MCF 10A (cell line): ENCODE measurements around the gene LRP10. TPM values are rescaled to one million over a fixed set of nuclear protein-coding genes. Genes with fewer than 3 reads are reported as not detected.

Experiments used
- BruUV-seq: library from RNA; stranded (reverse); fragments of 400-500 nt; replicated peaks from 2 replicates; lab custom pipeline; 2021; lab: Mats Ljungman, UMichigan
- CTCF ChIA-PET: fragments of 300-600 bp; sonication (Branson Sonifier 250); formaldehyde crosslinking; extraction: SDS; loops from one replicate; lab custom pipeline; 2021; ENCODE audit warnings: antibody characterized with exemption, inconsistent platforms; lab: Yijun Ruan, JAX
- POLR2A ChIA-PET: fragments of 300-600, 350-650 bp; sonication (Branson Sonifier 250); formaldehyde crosslinking; extraction: SDS; loops from one replicate; lab custom pipeline; 2020; ENCODE audit warnings: antibody characterized with exemption, inconsistent platforms; lab: Yijun Ruan, JAX
- DNase-seq: peaks from one replicate; pipeline ENCODE4 v3.0.0-alpha.2; 2018; ENCODE audit not compliant: unreplicated experiment
- H3K27ac Mint-ChIP-seq: one replicate; pipeline ENCODE4 v1.8.0; 2022; ENCODE audit warnings: mild to moderate bottlenecking, low read depth, mixed read lengths; ENCODE audit not compliant: unreplicated experiment
- H3K27me3 Mint-ChIP-seq: one replicate; pipeline ENCODE4 v1.8.0; 2022; ENCODE audit warnings: mixed read lengths; ENCODE audit not compliant: insufficient read depth, unreplicated experiment
- H3K36me3 Mint-ChIP-seq: one replicate; pipeline ENCODE4 v1.8.0; 2022; ENCODE audit warnings: mild to moderate bottlenecking, moderate library complexity, mixed read lengths; ENCODE audit not compliant: insufficient read depth, unreplicated experiment
- H3K4me1 Mint-ChIP-seq: one replicate; pipeline ENCODE4 v1.8.0; 2022; ENCODE audit warnings: mixed read lengths; ENCODE audit not compliant: insufficient read depth, unreplicated experiment
- H3K4me3 Mint-ChIP-seq: one replicate; pipeline ENCODE4 v1.8.0; 2022; ENCODE audit warnings: mild to moderate bottlenecking, moderate library complexity, mixed read lengths; ENCODE audit not compliant: unreplicated experiment
- H3K9me3 Mint-ChIP-seq: one replicate; pipeline ENCODE4 v1.8.0; 2022; ENCODE audit warnings: mixed read lengths; ENCODE audit not compliant: unreplicated experiment
- intact Hi-C: fragments of 100-400 bp; cut with micrococcal nuclease; formaldehyde crosslinking; loops from 2 replicates; pipeline ENCODE4 v1.14.1; 2022
- total RNA-seq: library from RNA; stranded (reverse); gene quantifications from 2 replicates; pipeline ENCODE4 v1.2.3, GENCODE V29; 2022
- TF ChIP-seq, protein P1 (sequence below): fragments of 200-600 bp; IDR thresholded peaks from one replicate; pipeline ENCODE4 v1.8.0; 2022; ENCODE audit warnings: antibody characterized with exemption, mild to moderate bottlenecking; ENCODE audit not compliant: unreplicated experiment

Gene LRP10
- total RNA-seq, 1 experiment from 2014 or later = 71.0 TPM

DNA sequence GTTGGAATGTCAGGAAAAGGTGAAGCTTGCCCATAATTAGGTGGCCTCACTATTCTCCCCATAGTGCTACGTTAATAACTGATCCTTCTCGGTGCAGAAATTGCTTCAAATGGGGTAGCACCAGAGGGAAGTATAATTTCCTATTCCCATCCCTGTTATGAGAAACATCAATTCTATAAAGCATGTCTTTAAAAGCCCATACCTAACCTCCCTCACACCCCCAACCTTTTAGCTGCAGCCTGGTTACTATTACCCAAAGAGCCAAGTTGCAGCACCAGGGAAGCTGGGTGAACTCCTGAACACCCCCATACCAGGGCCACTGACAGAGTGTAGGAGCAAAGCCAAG is 32.2 kb downstream of the LRP10 start:
- Mint-ChIP-seq H3K27ac (peak overlapping the region; percentile 12), H3K36me3 (peaks cover 87% of the 10 kb centered on the region), H3K4me3 (no peak overlapping the region), H3K27me3 (no peaks in the 10 kb centered on the region), H3K4me1 (peaks cover 7% of the 10 kb centered on the region), H3K9me3 (no peaks in the 10 kb centered on the region)
- intact Hi-C loops = no loop called here
- TF ChIP-seq, protein P1, sequence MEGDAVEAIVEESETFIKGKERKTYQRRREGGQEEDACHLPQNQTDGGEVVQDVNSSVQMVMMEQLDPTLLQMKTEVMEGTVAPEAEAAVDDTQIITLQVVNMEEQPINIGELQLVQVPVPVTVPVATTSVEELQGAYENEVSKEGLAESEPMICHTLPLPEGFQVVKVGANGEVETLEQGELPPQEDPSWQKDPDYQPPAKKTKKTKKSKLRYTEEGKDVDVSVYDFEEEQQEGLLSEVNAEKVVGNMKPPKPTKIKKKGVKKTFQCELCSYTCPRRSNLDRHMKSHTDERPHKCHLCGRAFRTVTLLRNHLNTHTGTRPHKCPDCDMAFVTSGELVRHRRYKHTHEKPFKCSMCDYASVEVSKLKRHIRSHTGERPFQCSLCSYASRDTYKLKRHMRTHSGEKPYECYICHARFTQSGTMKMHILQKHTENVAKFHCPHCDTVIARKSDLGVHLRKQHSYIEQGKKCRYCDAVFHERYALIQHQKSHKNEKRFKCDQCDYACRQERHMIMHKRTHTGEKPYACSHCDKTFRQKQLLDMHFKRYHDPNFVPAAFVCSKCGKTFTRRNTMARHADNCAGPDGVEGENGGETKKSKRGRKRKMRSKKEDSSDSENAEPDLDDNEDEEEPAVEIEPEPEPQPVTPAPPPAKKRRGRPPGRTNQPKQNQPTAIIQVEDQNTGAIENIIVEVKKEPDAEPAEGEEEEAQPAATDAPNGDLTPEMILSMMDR = no peak
- POLR2A ChIA-PET = interaction anchor here (0.9 to 1.2 kb wide), 3 partner anchors 12 to 17 kb away, joined by 3 to 4 read pairs (median 4); no protein-coding TSS in a partner anchor
- no TSS peak for BruUV-seq
- DNase-seq = no peak
- CTCF ChIA-PET = interaction anchor here (0.6 to 7.1 kb wide), 8 partner anchors 12 to 348 kb away, joined by 3 to 111 read pairs (median 8); partner anchors contain the start of gene LRP10

DNA sequence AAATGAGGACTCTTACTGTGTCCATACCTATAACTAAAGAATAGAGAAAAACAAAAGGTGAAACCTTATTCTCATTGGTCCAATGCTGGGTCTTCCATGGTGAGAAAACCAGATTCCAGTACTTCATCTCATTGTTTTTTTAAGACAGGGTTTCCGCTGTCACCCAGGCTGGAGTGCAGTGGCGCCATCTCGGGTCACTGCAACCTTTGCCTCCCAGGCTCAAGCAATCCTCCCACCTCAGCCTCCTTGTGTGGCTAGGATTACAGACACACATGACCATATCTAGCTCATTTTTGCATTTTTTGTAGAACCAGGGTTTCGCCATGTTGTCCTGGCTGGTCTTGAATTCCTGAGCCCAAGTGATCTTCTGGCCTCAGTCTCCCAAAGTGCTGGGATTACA is 34.1 kb downstream of the LRP10 start:
- ChIA-PET POLR2A (interaction anchor here (1.1 kb wide), 1 partner anchor 35 kb away, joined by 3 read pairs; no protein-coding TSS in a partner anchor), CTCF (interaction anchor here (0.9 to 1.4 kb wide), 3 partner anchors 9 to 52 kb away, joined by 4 to 5 read pairs (median 5); no protein-coding TSS in a partner anchor)
- intact Hi-C loops = no loop called here
- BruUV-seq = no TSS peak
- H3K27ac Mint-ChIP-seq = no peak overlapping the region
- no peak for DNase-seq
- H3K36me3 Mint-ChIP-seq = peaks cover 87% of the 10 kb centered on the region
- TF ChIP-seq, protein P1 = no peak
- peaks cover 5% of the 10 kb centered on the region for H3K4me1 Mint-ChIP-seq
- H3K4me3 Mint-ChIP-seq = no peak overlapping the region
- H3K27me3 Mint-ChIP-seq = no peaks in the 10 kb centered on the region
- no peaks in the 10 kb centered on the region for H3K9me3 Mint-ChIP-seq

DNA sequence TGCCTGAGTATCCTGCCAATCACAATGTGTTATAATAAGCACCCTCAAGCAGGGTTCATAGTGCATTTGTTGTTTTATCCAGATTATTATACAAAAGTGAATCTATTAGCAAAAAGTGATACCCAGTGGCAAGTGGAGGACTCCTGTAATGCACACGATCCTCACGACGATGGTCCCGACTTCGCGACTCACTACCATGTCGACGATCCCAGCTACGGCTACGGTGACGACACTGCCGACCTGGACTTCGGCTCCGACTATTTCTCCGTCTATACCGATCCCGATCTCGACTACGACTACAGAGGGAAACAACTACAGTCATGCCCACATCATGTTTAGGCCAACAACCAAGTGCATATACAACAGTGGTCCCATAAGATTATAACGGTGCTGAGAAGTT is 34.5 kb downstream of the LRP10 start:
- Mint-ChIP-seq H3K9me3 (no peaks in the 10 kb centered on the region), H3K36me3 (peaks cover 87% of the 10 kb centered on the region), H3K27me3 (no peaks in the 10 kb centered on the region), H3K27ac (no peak overlapping the region), H3K4me1 (peaks cover 5% of the 10 kb centered on the region), H3K4me3 (no peak overlapping the region)
- ChIA-PET POLR2A (no interaction called here), CTCF (interaction anchor here (0.9 to 1.4 kb wide), 3 partner anchors 9 to 53 kb away, joined by 4 to 5 read pairs (median 5); no protein-coding TSS in a partner anchor)
- intact Hi-C loops = no loop called here
- BruUV-seq = no TSS peak
- no peak for DNase-seq
- TF ChIP-seq, protein P1 = no peak

DNA sequence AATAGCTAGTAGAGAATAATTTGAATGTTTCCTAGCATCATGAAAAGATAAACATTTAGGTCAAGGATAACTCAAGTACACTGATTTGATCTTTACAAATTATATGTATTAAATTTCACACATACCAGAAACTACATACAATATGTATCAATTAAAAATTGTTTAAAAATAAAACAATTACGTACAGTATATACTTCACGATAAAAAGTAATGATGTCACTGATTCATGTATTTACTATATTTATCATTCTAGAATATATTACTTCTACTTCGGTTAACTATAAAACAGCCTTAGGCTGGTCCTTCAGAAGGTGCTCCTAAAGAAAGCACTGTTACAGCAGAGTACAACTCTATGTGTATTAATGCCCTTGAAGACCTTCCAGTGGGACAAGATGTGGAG is 35.9 kb downstream of the LRP10 start:
- H3K9me3 Mint-ChIP-seq = no peaks in the 10 kb centered on the region
- H3K27me3 Mint-ChIP-seq = no peaks in the 10 kb centered on the region
- intact Hi-C loops = no loop called here
- DNase-seq = no peak
- ChIA-PET POLR2A (interaction anchor here (0.6 to 1.3 kb wide), 6 partner anchors 9 to 27 kb away, joined by 3 to 6 read pairs (median 3); partner anchors contain the start of genes PRMT5 and RBM23), CTCF (interaction anchor here (0.6 to 1.4 kb wide), 4 partner anchors 9 to 1426 kb away, joined by 3 to 5 read pairs (median 4); no protein-coding TSS in a partner anchor)
- H3K4me3 Mint-ChIP-seq = no peak overlapping the region
- TF ChIP-seq, protein P1 = no peak
- H3K27ac Mint-ChIP-seq = no peak overlapping the region
- BruUV-seq = no TSS peak
- H3K4me1 Mint-ChIP-seq = peaks cover 5% of the 10 kb centered on the region
- peaks cover 87% of the 10 kb centered on the region for H3K36me3 Mint-ChIP-seq
